ENCODE measurements around the gene TENM3. TPM values are rescaled to one million over a fixed set of nuclear protein-coding genes. Genes with fewer than 3 reads are reported as not detected.

Gene TENM3
- total RNA-seq: 9.8 and 16.1 TPM in 2 replicates

GRCh38 chr4:182243204-182243603 is at the start of gene TENM3:
Gene TENM3 (plus strand): TSS chr4:182243402. CDS start chr4:182324021, 80,619 bp downstream.

All from hair follicular keratinocyte (primary cell).